ENCODE measurements around the gene BRSK2. TPM values are rescaled to one million over a fixed set of nuclear protein-coding genes. Genes with fewer than 3 reads are reported as not detected.
A peak's percentile ranks its signal among the peaks of the same experiment; 100 is the strongest.

BRSK2 gene
- total and polyA plus RNA-seq, 2 donors = 0.14 to 1.1 TPM

GRCh38 chr11:1496761-1497095 lies 107.0 kb downstream of the BRSK2 start:
- Histone ChIP-seq H3K36me3 (ENCODE audit: control insufficient read depth in 2 of 2, insufficient read depth in 2 of 2, low read length in 1 of 2) (peaks cover 0 to 20% of the 10 kb centered on the region in 2 donors), H3K4me1 (ENCODE audit: control insufficient read depth in 2 of 2, insufficient read depth in 2 of 2, low read length in 2 of 2) (no peaks in the 10 kb centered on the region), H3K27me3 (ENCODE audit: control insufficient read depth in 2 of 2, insufficient read depth in 1 of 2, low read length in 1 of 2) (no peaks in the 10 kb centered on the region), H3K9me3 (ENCODE audit: control insufficient read depth in 2 of 2, insufficient read depth in 1 of 2, low read length in 1 of 2) (peaks cover 0 to 4% of the 10 kb centered on the region in 2 donors), H3K4me3 (ENCODE audit: low read length in 2 of 2) (no peak overlapping the region), H3K27ac (ENCODE audit: low read depth in 1 of 2, low read length in 1 of 2) (no peak overlapping the region)
- DNase-seq (ENCODE audit: low read depth in 6 of 9, low spot score in 9 of 9) = no peak
- 98% methylated on average over 3 of the region's 3 CpGs for WGBS

GRCh38 chr11:1497600-1497999 lies 107.9 kb downstream of the BRSK2 start:
- H3K9me3 ChIP-seq (ENCODE audit: control insufficient read depth in 2 of 2, insufficient read depth in 1 of 2, low read length in 1 of 2) = peaks cover 0 to 4% of the 10 kb centered on the region in 2 donors
- H3K27me3 ChIP-seq (ENCODE audit: control insufficient read depth in 2 of 2, insufficient read depth in 1 of 2, low read length in 1 of 2) = no peaks in the 10 kb centered on the region
- no peaks in the 10 kb centered on the region for H3K4me1 ChIP-seq (ENCODE audit: control insufficient read depth in 2 of 2, insufficient read depth in 2 of 2, low read length in 2 of 2)
- no peak overlapping the region for H3K4me3 ChIP-seq (ENCODE audit: low read length in 2 of 2)
- peaks cover 0 to 20% of the 10 kb centered on the region in 2 donors for H3K36me3 ChIP-seq (ENCODE audit: control insufficient read depth in 2 of 2, insufficient read depth in 2 of 2, low read length in 1 of 2)
- 98% methylated on average over 5 of the region's 5 CpGs for WGBS
- H3K27ac ChIP-seq (ENCODE audit: low read depth in 1 of 2, low read length in 1 of 2) = no peak overlapping the region
- no peak for DNase-seq (ENCODE audit: low read depth in 6 of 9, low spot score in 9 of 9)

- Histone ChIP-seq H3K9me3 (ENCODE audit: control insufficient read depth in 2 of 2, insufficient read depth in 1 of 2, low read length in 1 of 2) (peaks cover 0 to 4% of the 10 kb centered on the region in 2 donors), H3K36me3 (ENCODE audit: control insufficient read depth in 2 of 2, insufficient read depth in 2 of 2, low read length in 1 of 2) (peaks cover 0 to 20% of the 10 kb centered on the region in 2 donors), H3K27me3 (ENCODE audit: control insufficient read depth in 2 of 2, insufficient read depth in 1 of 2, low read length in 1 of 2) (no peaks in the 10 kb centered on the region), H3K27ac (ENCODE audit: low read depth in 1 of 2, low read length in 1 of 2) (no peak overlapping the region), H3K4me3 (ENCODE audit: low read length in 2 of 2) (no peak overlapping the region), H3K4me1 (ENCODE audit: control insufficient read depth in 2 of 2, insufficient read depth in 2 of 2, low read length in 2 of 2) (no peaks in the 10 kb centered on the region)
- WGBS = 97% methylated on average over 13 of the region's 13 CpGs
- DNase-seq (ENCODE audit: low read depth in 6 of 9, low spot score in 9 of 9) = no peak
Observed at GRCh38 chr11:1498262-1498661, 108.5 kb downstream of the BRSK2 start.

- WGBS = 91% methylated on average over 28 of the region's 28 CpGs
- H3K4me3 ChIP-seq (ENCODE audit: low read length in 2 of 2) = no peak overlapping the region
- H3K27ac ChIP-seq (ENCODE audit: low read depth in 1 of 2, low read length in 1 of 2) = no peak overlapping the region
- H3K36me3 ChIP-seq (ENCODE audit: control insufficient read depth in 2 of 2, insufficient read depth in 2 of 2, low read length in 1 of 2) = peaks cover 0 to 20% of the 10 kb centered on the region in 2 donors
- H3K4me1 ChIP-seq (ENCODE audit: control insufficient read depth in 2 of 2, insufficient read depth in 2 of 2, low read length in 2 of 2) = no peaks in the 10 kb centered on the region
- H3K9me3 ChIP-seq (ENCODE audit: control insufficient read depth in 2 of 2, insufficient read depth in 1 of 2, low read length in 1 of 2) = peaks cover 0 to 4% of the 10 kb centered on the region in 2 donors
- DNase-seq (ENCODE audit: low read depth in 6 of 9, low spot score in 9 of 9) = no peak
- H3K27me3 ChIP-seq (ENCODE audit: control insufficient read depth in 2 of 2, insufficient read depth in 1 of 2, low read length in 1 of 2) = no peaks in the 10 kb centered on the region
Observed at GRCh38 chr11:1499261-1499890, 109.6 kb downstream of the BRSK2 start.

GRCh38 chr11:1499899-1500298 lies 110.2 kb downstream of the BRSK2 start:
- no peaks in the 10 kb centered on the region for H3K27me3 ChIP-seq (ENCODE audit: control insufficient read depth in 2 of 2, insufficient read depth in 1 of 2, low read length in 1 of 2)
- H3K4me1 ChIP-seq (ENCODE audit: control insufficient read depth in 2 of 2, insufficient read depth in 2 of 2, low read length in 2 of 2) = no peaks in the 10 kb centered on the region
- H3K9me3 ChIP-seq (ENCODE audit: control insufficient read depth in 2 of 2, insufficient read depth in 1 of 2, low read length in 1 of 2) = peaks cover 0 to 4% of the 10 kb centered on the region in 2 donors
- 94% methylated on average over 14 of the region's 14 CpGs for WGBS
- no peak overlapping the region for H3K27ac ChIP-seq (ENCODE audit: low read depth in 1 of 2, low read length in 1 of 2)
- no peak for DNase-seq (ENCODE audit: low read depth in 6 of 9, low spot score in 9 of 9)
- no peak overlapping the region for H3K4me3 ChIP-seq (ENCODE audit: low read length in 2 of 2)
- peaks cover 0 to 20% of the 10 kb centered on the region in 2 donors for H3K36me3 ChIP-seq (ENCODE audit: control insufficient read depth in 2 of 2, insufficient read depth in 2 of 2, low read length in 1 of 2)

- H3K4me3 ChIP-seq (ENCODE audit: low read length in 2 of 2) = no peak overlapping the region
- H3K4me1 ChIP-seq (ENCODE audit: control insufficient read depth in 2 of 2, insufficient read depth in 2 of 2, low read length in 2 of 2) = no peaks in the 10 kb centered on the region
- H3K27ac ChIP-seq (ENCODE audit: low read depth in 1 of 2, low read length in 1 of 2) = peak overlapping the region in 1 of 2 donors; percentile 26
- H3K9me3 ChIP-seq (ENCODE audit: control insufficient read depth in 2 of 2, insufficient read depth in 1 of 2, low read length in 1 of 2) = peaks cover 0 to 4% of the 10 kb centered on the region in 2 donors
- 97% methylated on average over 28 of the region's 28 CpGs for WGBS
- no peaks in the 10 kb centered on the region for H3K27me3 ChIP-seq (ENCODE audit: control insufficient read depth in 2 of 2, insufficient read depth in 1 of 2, low read length in 1 of 2)
- peaks cover 0 to 20% of the 10 kb centered on the region in 2 donors for H3K36me3 ChIP-seq (ENCODE audit: control insufficient read depth in 2 of 2, insufficient read depth in 2 of 2, low read length in 1 of 2)
- no peak for DNase-seq (ENCODE audit: low read depth in 6 of 9, low spot score in 9 of 9)
Observed at GRCh38 chr11:1500466-1501420, 111.0 kb downstream of the BRSK2 start.

GRCh38 chr11:1501421-1502167 lies 111.9 kb downstream of the BRSK2 start:
- H3K4me1 ChIP-seq (ENCODE audit: control insufficient read depth in 2 of 2, insufficient read depth in 2 of 2, low read length in 2 of 2) = no peaks in the 10 kb centered on the region

GRCh38 chr11:1502168-1502953 lies 112.6 kb downstream of the BRSK2 start:
- Histone ChIP-seq H3K27ac (ENCODE audit: low read depth in 1 of 2, low read length in 1 of 2) (no peak overlapping the region), H3K36me3 (ENCODE audit: control insufficient read depth in 2 of 2, insufficient read depth in 2 of 2, low read length in 1 of 2) (peaks cover 0 to 20% of the 10 kb centered on the region in 2 donors), H3K4me1 (ENCODE audit: control insufficient read depth in 2 of 2, insufficient read depth in 2 of 2, low read length in 2 of 2) (peaks cover 0 to 3% of the 10 kb centered on the region in 2 donors), H3K27me3 (ENCODE audit: control insufficient read depth in 2 of 2, insufficient read depth in 1 of 2, low read length in 1 of 2) (no peaks in the 10 kb centered on the region), H3K4me3 (ENCODE audit: low read length in 2 of 2) (no peak overlapping the region), H3K9me3 (ENCODE audit: control insufficient read depth in 2 of 2, insufficient read depth in 1 of 2, low read length in 1 of 2) (peaks cover 0 to 4% of the 10 kb centered on the region in 2 donors)
- DNase-seq (ENCODE audit: low read depth in 6 of 9, low spot score in 9 of 9) = no peak
- 98% methylated on average over 24 of the region's 24 CpGs for WGBS

More at GRCh38 chr11:1501421-1502167, 111.9 kb downstream of the BRSK2 start:
- Histone ChIP-seq H3K27ac (ENCODE audit: low read depth in 1 of 2, low read length in 1 of 2) (no peak overlapping the region), H3K9me3 (ENCODE audit: control insufficient read depth in 2 of 2, insufficient read depth in 1 of 2, low read length in 1 of 2) (peaks cover 0 to 4% of the 10 kb centered on the region in 2 donors), H3K4me3 (ENCODE audit: low read length in 2 of 2) (no peak overlapping the region), H3K27me3 (ENCODE audit: control insufficient read depth in 2 of 2, insufficient read depth in 1 of 2, low read length in 1 of 2) (no peaks in the 10 kb centered on the region), H3K36me3 (ENCODE audit: control insufficient read depth in 2 of 2, insufficient read depth in 2 of 2, low read length in 1 of 2) (peaks cover 0 to 20% of the 10 kb centered on the region in 2 donors)
- 96% methylated on average over 25 of the region's 25 CpGs for WGBS
- DNase-seq (ENCODE audit: low read depth in 6 of 9, low spot score in 9 of 9) = no peak
